ENCODE measurements around the gene IPP. TPM values are rescaled to one million over a fixed set of nuclear protein-coding genes. Genes with fewer than 3 reads are reported as not detected.

The IPP gene
- total RNA-seq (10 to 100 TPM in 1 of 6 donors, 1 to 10 TPM in 5; 7.3 to 11.3 (median 9.0) TPM), polyA plus RNA-seq (1 to 10 TPM; 3.1 to 3.5 TPM)

DNA sequence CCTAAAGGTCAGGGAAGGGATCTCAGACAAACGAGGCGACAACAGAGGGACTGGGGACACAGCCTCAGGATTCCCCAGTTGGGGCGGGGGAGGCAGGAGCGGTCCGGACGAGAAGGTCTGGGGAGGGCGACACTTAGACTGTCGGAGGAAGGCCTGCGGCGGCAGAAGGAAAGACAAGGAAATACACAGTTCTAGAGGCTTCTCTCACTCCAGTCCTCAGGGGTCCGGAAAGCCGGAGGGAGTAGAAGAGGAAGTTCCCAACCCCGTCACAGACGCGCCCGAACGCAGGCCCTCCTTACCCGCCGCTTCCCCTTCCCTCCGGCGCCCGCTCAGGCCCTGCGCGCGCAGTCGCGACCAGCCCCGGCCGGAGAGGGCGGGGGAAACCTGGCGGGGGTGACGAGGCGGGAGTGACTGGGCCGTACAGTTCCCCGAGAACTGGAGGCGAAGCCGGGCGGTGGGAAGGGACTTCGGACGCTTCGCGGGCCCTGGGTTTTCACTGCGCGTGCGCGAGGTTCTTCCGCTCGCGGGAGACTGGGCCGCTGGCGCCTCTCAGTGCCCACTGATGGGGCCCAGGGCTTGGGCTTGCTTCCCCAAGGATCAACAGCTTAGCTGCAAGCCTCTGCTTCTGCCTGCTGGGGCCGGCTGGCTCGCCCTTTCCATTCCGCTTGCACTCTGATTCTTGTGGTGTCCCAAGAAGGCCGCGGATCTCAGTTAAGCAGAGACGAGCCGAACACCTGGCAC lies at the start of gene IPP:
Gene IPP (minus strand): TSS at position 356 of the 741 bp plus-strand sequence. CDS start 4,242 bp downstream, outside the sequence.
- peak; percentile 98 to 100 (median 98) for ATAC-seq
- Histone ChIP-seq H3K9me3 (no peaks in the 10 kb centered on the region), H3K36me3 (peaks cover 0 to 4% (median 0%) of the 10 kb centered on the region in 3 donors), H3K27me3 (no peaks in the 10 kb centered on the region), H3K4me3 (peak within 1 kb of the TSS; percentile 44 to 60 (median 55)), H3K4me1 (no peaks in the 10 kb centered on the region), H3K27ac (peak within 1 kb of the TSS; percentile 75 to 97 (median 92))
- TF ChIP-seq, protein P1, sequence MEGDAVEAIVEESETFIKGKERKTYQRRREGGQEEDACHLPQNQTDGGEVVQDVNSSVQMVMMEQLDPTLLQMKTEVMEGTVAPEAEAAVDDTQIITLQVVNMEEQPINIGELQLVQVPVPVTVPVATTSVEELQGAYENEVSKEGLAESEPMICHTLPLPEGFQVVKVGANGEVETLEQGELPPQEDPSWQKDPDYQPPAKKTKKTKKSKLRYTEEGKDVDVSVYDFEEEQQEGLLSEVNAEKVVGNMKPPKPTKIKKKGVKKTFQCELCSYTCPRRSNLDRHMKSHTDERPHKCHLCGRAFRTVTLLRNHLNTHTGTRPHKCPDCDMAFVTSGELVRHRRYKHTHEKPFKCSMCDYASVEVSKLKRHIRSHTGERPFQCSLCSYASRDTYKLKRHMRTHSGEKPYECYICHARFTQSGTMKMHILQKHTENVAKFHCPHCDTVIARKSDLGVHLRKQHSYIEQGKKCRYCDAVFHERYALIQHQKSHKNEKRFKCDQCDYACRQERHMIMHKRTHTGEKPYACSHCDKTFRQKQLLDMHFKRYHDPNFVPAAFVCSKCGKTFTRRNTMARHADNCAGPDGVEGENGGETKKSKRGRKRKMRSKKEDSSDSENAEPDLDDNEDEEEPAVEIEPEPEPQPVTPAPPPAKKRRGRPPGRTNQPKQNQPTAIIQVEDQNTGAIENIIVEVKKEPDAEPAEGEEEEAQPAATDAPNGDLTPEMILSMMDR (IDR thresholded peaks at IDR 0.05), result no peak
- no peak for FAIRE-seq
- intact Hi-C loops (cut with DNase I), result no loop called here
- 0% methylated on average over 48 to 58 of the region's 58 CpGs for WGBS, 2 donors
- DNase-seq, result peak; percentile 98 to 100 (median 98)

- no peak for FAIRE-seq
- no peak overlapping the region for H3K4me3 ChIP-seq
- H3K9me3 ChIP-seq, result no peaks in the 10 kb centered on the region
- H3K36me3 ChIP-seq, result no peaks in the 10 kb centered on the region
- H3K27ac ChIP-seq, result no peak overlapping the region
- DNase-seq, result no peak
- no peaks in the 10 kb centered on the region for H3K27me3 ChIP-seq
- 84 to 91% methylated on average over 9 of the region's 9 CpGs for WGBS, 2 donors
- ATAC-seq, result no peak
- TF ChIP-seq, protein P1 (IDR thresholded peaks at IDR 0.05), result no peak
- no peaks in the 10 kb centered on the region for H3K4me1 ChIP-seq
- intact Hi-C loops (cut with DNase I), result no loop called here
These were observed 46.5 kb upstream of the IPP start for GRCh38 chr1:45796946-45797345.

- ATAC-seq (no peak), DNase-seq (no peak), FAIRE-seq (no peak)
- no peaks in the 10 kb centered on the region for H3K9me3 ChIP-seq
- WGBS, 2 donors, result 64 to 81% methylated on average over 2 of the region's 2 CpGs
- intact Hi-C loops (cut with DNase I), result no loop called here
- no peak overlapping the region for H3K4me3 ChIP-seq
- no peaks in the 10 kb centered on the region for H3K27me3 ChIP-seq
- H3K4me1 ChIP-seq, result no peaks in the 10 kb centered on the region
- H3K36me3 ChIP-seq, result no peaks in the 10 kb centered on the region
- TF ChIP-seq, protein P1 (IDR thresholded peaks at IDR 0.05), result no peak
- no peak overlapping the region for H3K27ac ChIP-seq
These were observed 45.9 kb upstream of the IPP start for GRCh38 chr1:45796381-45796780.

- intact Hi-C loops (cut with DNase I), result no loop called here
- FAIRE-seq, result no peak
- Histone ChIP-seq H3K27ac (no peak overlapping the region), H3K27me3 (no peaks in the 10 kb centered on the region), H3K4me3 (no peak overlapping the region), H3K4me1 (no peaks in the 10 kb centered on the region), H3K36me3 (no peaks in the 10 kb centered on the region), H3K9me3 (no peaks in the 10 kb centered on the region)
- no peak for DNase-seq
- TF ChIP-seq, protein P1 (IDR thresholded peaks at IDR 0.05), result no peak
- ATAC-seq, result no peak
- 43 to 52% methylated on average over 7 of the region's 7 CpGs for WGBS, 2 donors
These were observed 43.6 kb upstream of the IPP start for GRCh38 chr1:45793942-45794604.

DNA sequence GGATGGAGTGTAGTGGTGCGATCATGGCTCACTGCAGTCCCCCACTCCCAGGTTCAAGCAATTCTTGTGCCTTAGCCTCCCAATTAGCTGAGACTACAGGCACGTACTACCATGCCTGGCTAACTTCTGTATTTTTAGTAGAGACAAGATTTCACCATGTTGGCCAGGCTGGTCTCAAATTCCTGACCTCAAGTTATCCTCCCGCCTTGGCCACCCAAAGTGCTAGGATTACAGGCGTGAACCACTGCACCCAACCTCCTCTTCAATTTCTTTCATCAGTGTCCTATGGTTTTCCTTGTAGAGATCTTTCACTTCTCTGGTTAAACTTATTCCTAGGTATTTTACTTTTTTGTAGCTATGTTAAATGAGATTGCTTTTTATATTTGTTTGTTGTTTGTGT lies 42.3 kb upstream of the IPP start:
- Histone ChIP-seq H3K36me3 (no peaks in the 10 kb centered on the region), H3K27me3 (no peaks in the 10 kb centered on the region), H3K4me3 (no peak overlapping the region), H3K27ac (no peak overlapping the region), H3K4me1 (no peaks in the 10 kb centered on the region), H3K9me3 (no peaks in the 10 kb centered on the region)
- FAIRE-seq (no peak), DNase-seq (no peak), ATAC-seq (no peak)
- TF ChIP-seq, protein P1 (IDR thresholded peaks at IDR 0.05), result no peak
- intact Hi-C loops (cut with DNase I), result no loop called here
- WGBS, 2 donors, result 82 to 88% methylated on average over 4 of the region's 4 CpGs
